GM23338 (cell line): ENCODE measurements around the gene MEGF11. TPM values are rescaled to one million over a fixed set of nuclear protein-coding genes. Genes with fewer than 3 reads are reported as not detected.

Experiments used
- ATAC-seq: fragments of 200-7000 bp; cut with Tn5 transposase; 3 replicates; pipeline ENCODE4 v1.9.1; 2020
- DNase-seq: peaks from one replicate; pipeline ENCODE4 v3.0.0-alpha.2; 2015; ENCODE audit warnings: low spot score
- H2AFZ ChIP-seq: fragments of 200-600 bp; sonication (generic); 2 replicates; pipeline ENCODE4 v1.8.0; 2016; ENCODE audit warnings: antibody characterized with exemption, mild to moderate bottlenecking, moderate library complexity
- H3F3A ChIP-seq: fragments of 200-600 bp; sonication (generic); replicated peaks from 2 replicates; pipeline ENCODE4 v1.8.0; 2017; ENCODE audit warnings: antibody characterized with exemption, mixed run types, low read depth
- H3K27ac ChIP-seq: fragments of 200-600 bp; sonication (generic); 2 replicates; pipeline ENCODE4 v1.6.1; 2016; ENCODE audit warnings: low read depth
- H3K27me3 ChIP-seq: fragments of 200-600 bp; sonication (generic); 2 replicates; pipeline ENCODE4 v1.8.0; 2016; ENCODE audit warnings: mild to moderate bottlenecking, mixed run types, moderate library complexity; ENCODE audit not compliant: insufficient read depth
- H3K36me3 ChIP-seq: fragments of 200-600 bp; sonication (generic); 2 replicates; pipeline ENCODE4 v1.8.0; 2016; ENCODE audit warnings: mild to moderate bottlenecking; ENCODE audit not compliant: insufficient read depth
- H3K4me1 ChIP-seq: fragments of 200-600 bp; sonication (generic); 2 replicates; pipeline ENCODE4 v1.8.0; 2016; ENCODE audit warnings: mild to moderate bottlenecking, moderate library complexity; ENCODE audit not compliant: insufficient read depth
- H3K4me2 ChIP-seq: fragments of 200-600 bp; sonication (generic); 2 replicates; pipeline ENCODE4 v1.7.1; 2017; ENCODE audit warnings: mixed run types
- H3K4me3 ChIP-seq: fragments of 200-600 bp; sonication (generic); 2 replicates; pipeline ENCODE4 v1.6.1; 2016; ENCODE audit warnings: mixed run types
- H3K79me2 ChIP-seq: fragments of 200-600 bp; sonication (generic); replicated peaks from 2 replicates; pipeline ENCODE4 v1.8.0; 2017; ENCODE audit warnings: mild to moderate bottlenecking; ENCODE audit not compliant: insufficient read depth
- H3K9me2 ChIP-seq: fragments of 200-600 bp; sonication (generic); 2 replicates; pipeline ENCODE4 v1.8.0; 2017; ENCODE audit not compliant: insufficient read depth
- H4K20me1 ChIP-seq: fragments of 200-600 bp; sonication (generic); replicated peaks from 2 replicates; pipeline ENCODE4 v1.8.0; 2017; ENCODE audit warnings: mild to moderate bottlenecking; ENCODE audit not compliant: insufficient read depth
- H3K27ac Mint-ChIP-seq: 2 replicates; pipeline ENCODE4 v1.8.0; 2020; ENCODE audit warnings: inconsistent platforms, mild to moderate bottlenecking, moderate library complexity, mixed read lengths
- H3K27me3 Mint-ChIP-seq: 3 replicates; pipeline ENCODE4 v1.8.0; 2022; ENCODE audit warnings: low read depth, mild to moderate bottlenecking, moderate library complexity, mixed read lengths, inconsistent platforms; ENCODE audit not compliant: insufficient read depth, poor library complexity
- H3K36me3 Mint-ChIP-seq: 3 replicates; pipeline ENCODE4 v1.8.0; 2021; ENCODE audit warnings: low read depth, mild to moderate bottlenecking, inconsistent platforms, moderate library complexity, mixed read lengths
- H3K4me1 Mint-ChIP-seq: 3 replicates; pipeline ENCODE4 v1.8.0; 2020; ENCODE audit warnings: mild to moderate bottlenecking, inconsistent platforms, mixed read lengths
- H3K4me3 Mint-ChIP-seq: 3 replicates; pipeline ENCODE4 v1.8.0; 2021; ENCODE audit warnings: moderate library complexity, mild to moderate bottlenecking, inconsistent platforms, mixed read lengths
- H3K9me3 Mint-ChIP-seq: 3 replicates; pipeline ENCODE4 v1.8.0; 2020; ENCODE audit warnings: moderate library complexity, mild to moderate bottlenecking, inconsistent platforms, mixed read lengths
- POLR2AphosphoS5 ChIP-seq: IDR thresholded peaks from 2 replicates; pipeline ENCODE4 v1.6.1; 2016; ENCODE audit warnings: antibody characterized with exemption, low read depth
- REST ChIP-seq: IDR thresholded peaks from one replicate; pipeline ENCODE4 v1.6.1; 2018; ENCODE audit warnings: antibody characterized with exemption; ENCODE audit not compliant: unreplicated experiment
- polyA plus RNA-seq: library from polyadenylated mRNA; unstranded; fragments of >200 nt; fragmentation: Nextera tagmentation; extraction: Ambion mirVana; gene quantifications from 2 replicates; pipeline ENCODE4 v1.2.1, GENCODE V29; 2016
- total RNA-seq: library from RNA; depleted of rRNA; stranded (reverse); fragments of >200 nt; shearing (Covaris generic); gene quantifications from 2 replicates; pipeline ENCODE4 v1.2.3, GENCODE V29; 2014

MEGF11 gene
- total and polyA plus RNA-seq, 2 experiments from 2014 or later = 1.3 to 1.9 TPM

GRCh38 chr15:65953622-65954021 lies 299.9 kb downstream of the MEGF11 start:
- no peaks in the 10 kb centered on the region for H3K36me3 ChIP-seq
- Mint-ChIP-seq H3K27me3 (peaks cover 10% of the 10 kb centered on the region), H3K27ac (peak overlapping the region; percentile 90; the same call in 1 of the 2 replicates), H3K36me3 (no peaks in the 10 kb centered on the region; the same call in 2 of the 3 replicates), H3K9me3 (no peaks in the 10 kb centered on the region), H3K4me1 (peaks cover 45% of the 10 kb centered on the region), H3K4me3 (no peak overlapping the region)
- H2AFZ ChIP-seq = no peak overlapping the region
- TF ChIP-seq REST = no peak
- DNase-seq (no peak), ATAC-seq (no peak)
- H3K4me2 ChIP-seq = 0 out of 2 replicates have a peak overlapping the region, but pooled peaks have one; percentile 63
- H3F3A ChIP-seq = 0 out of 2 replicates have a peak, but pooled peaks cover 5% of the 10 kb centered on the region
- H3K4me1 ChIP-seq = peaks cover 6% of the 10 kb centered on the region; the same call in 1 of the 2 replicates
- H4K20me1 ChIP-seq = no peaks in the 10 kb centered on the region; the same call in 1 of the 2 replicates
- peaks cover 12% of the 10 kb centered on the region; the same call in 1 of the 2 replicates for H3K9me2 ChIP-seq
- no peaks in the 10 kb centered on the region for H3K79me2 ChIP-seq
- no peaks in the 10 kb centered on the region for H3K27me3 ChIP-seq
- 0 out of 2 replicates have a peak overlapping the region, but pooled peaks have one; percentile 20 for H3K4me3 ChIP-seq
- H3K27ac ChIP-seq = peak overlapping the region; percentile 86; the same call in 1 of the 2 replicates

DNA sequence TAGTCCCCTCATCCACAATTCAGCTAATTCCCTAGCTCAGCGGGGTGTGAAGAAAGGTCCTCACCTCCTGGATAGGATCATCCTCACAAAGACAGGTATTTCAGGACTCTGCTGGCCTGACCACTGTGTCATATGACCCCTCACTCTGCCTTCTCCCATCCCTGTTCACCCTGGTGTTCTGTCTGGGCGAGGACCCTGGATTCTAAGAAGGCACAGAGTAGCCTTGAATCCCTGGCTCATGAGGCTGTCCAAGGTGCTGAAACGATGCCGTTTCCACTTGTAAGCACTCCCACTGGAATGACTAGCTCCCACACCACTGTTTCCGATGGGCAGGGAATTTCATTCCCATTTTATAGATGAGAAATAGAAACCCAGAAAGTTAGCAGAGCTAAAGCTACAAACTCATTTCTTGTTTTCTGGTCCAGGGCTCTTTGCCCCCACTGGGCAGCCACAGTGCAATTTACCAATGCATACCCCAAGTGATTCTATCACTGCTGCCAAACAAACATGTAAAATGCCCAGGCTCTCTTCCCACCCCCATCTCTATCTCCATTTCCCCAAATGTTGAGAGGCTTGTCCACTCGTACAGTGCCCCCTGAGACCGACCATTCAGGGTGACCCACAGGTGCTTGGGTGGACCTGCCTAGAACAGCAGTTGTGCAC lies 301.0 kb downstream of the MEGF11 start:
- peak; percentile 65 for ATAC-seq
- H3K36me3 ChIP-seq = no peaks in the 10 kb centered on the region
- no peak overlapping the region for H3K4me2 ChIP-seq
- no peak overlapping the region for H2AFZ ChIP-seq
- H3K27me3 ChIP-seq = no peaks in the 10 kb centered on the region
- no peak overlapping the region for H3K27ac ChIP-seq
- H4K20me1 ChIP-seq = no peaks in the 10 kb centered on the region; the same call in 1 of the 2 replicates
- Mint-ChIP-seq H3K9me3 (no peaks in the 10 kb centered on the region), H3K27me3 (peaks cover 10% of the 10 kb centered on the region), H3K27ac (no peak overlapping the region), H3K36me3 (no peaks in the 10 kb centered on the region; the same call in 2 of the 3 replicates), H3K4me3 (no peak overlapping the region), H3K4me1 (peaks cover 45% of the 10 kb centered on the region)
- TF ChIP-seq REST (peak; percentile 90), POLR2AphosphoS5 (no peak)
- 0 out of 2 replicates have a peak, but pooled peaks cover 5% of the 10 kb centered on the region for H3F3A ChIP-seq
- DNase-seq = peak; percentile 88
- H3K4me1 ChIP-seq = peaks cover 6% of the 10 kb centered on the region; the same call in 1 of the 2 replicates
- H3K79me2 ChIP-seq = no peaks in the 10 kb centered on the region
- peaks cover 12% of the 10 kb centered on the region; the same call in 1 of the 2 replicates for H3K9me2 ChIP-seq
- no peak overlapping the region for H3K4me3 ChIP-seq
